DMS79 (cell line): ENCODE measurements around the gene CRIP2.

Experiments used
- DNase-seq: peaks from one replicate; lab custom pipeline; 2025; lab: John Stamatoyannopoulos, UW

The CRIP2 gene

GRCh38 chr14:105499256-105500035 lies 24.8 kb downstream of the CRIP2 start:
- no peak for DNase-seq

- DNase-seq = no peak
Observed at GRCh38 chr14:105500036-105500725, 25.6 kb downstream of the CRIP2 start.

- no peak for DNase-seq
Observed at GRCh38 chr14:105500726-105501101, 26.1 kb downstream of the CRIP2 start.

- no peak for DNase-seq
Observed at GRCh38 chr14:105501504-105502291, 27.1 kb downstream of the CRIP2 start.

- DNase-seq = no peak
Observed at GRCh38 chr14:105502446-105503295, 28.1 kb downstream of the CRIP2 start.

GRCh38 chr14:105503296-105503640 lies 28.6 kb downstream of the CRIP2 start:
- no peak for DNase-seq

- no peak for DNase-seq
Observed at GRCh38 chr14:105503935-105504692, 29.5 kb downstream of the CRIP2 start.

GRCh38 chr14:105505101-105505500 lies 30.5 kb downstream of the CRIP2 start:
- no peak for DNase-seq

GRCh38 chr14:105507247-105507646 lies 32.6 kb downstream of the CRIP2 start:
- DNase-seq = no peak

GRCh38 chr14:105508069-105508468 lies 33.4 kb downstream of the CRIP2 start:
- DNase-seq = no peak

- DNase-seq = no peak
Observed at GRCh38 chr14:105508601-105509000, 34.0 kb downstream of the CRIP2 start.

- DNase-seq = no peak
Observed at GRCh38 chr14:105517096-105517495, 42.5 kb downstream of the CRIP2 start.

GRCh38 chr14:105519946-105520698 lies 45.5 kb downstream of the CRIP2 start:
- DNase-seq = no peak

GRCh38 chr14:105525326-105525725 lies 50.7 kb downstream of the CRIP2 start:
- no peak for DNase-seq

GRCh38 chr14:105525861-105526775 lies 51.5 kb downstream of the CRIP2 start, which contains the start of gene TMEM121:
TMEM121 (plus strand) TSS chr14:105526583; CDS start chr14:105528835, 2,252 bp downstream.
- DNase-seq = no peak

GRCh38 chr14:105526776-105527380 lies 52.3 kb downstream of the CRIP2 start:
- DNase-seq = no peak

GRCh38 chr14:105527381-105527825 lies 52.8 kb downstream of the CRIP2 start:
- no peak for DNase-seq

GRCh38 chr14:105527826-105528585 lies 53.4 kb downstream of the CRIP2 start:
- peak; percentile 52 for DNase-seq
